ENCODE results near the gene PLCXD1. TPM values are rescaled to one million over a fixed set of nuclear protein-coding genes. Genes with fewer than 3 reads are reported as not detected.

PLCXD1 gene
- total RNA-seq, 1 experiment from 2014 or later = 12.0 TPM

- Mint-ChIP-seq H3K4me3 (ENCODE audit: unreplicated experiment) (no peak overlapping the region), H3K9me3 (ENCODE audit: unreplicated experiment) (no peaks in the 10 kb centered on the region), H3K36me3 (ENCODE audit: insufficient read depth, unreplicated experiment) (peaks cover 52% of the 10 kb centered on the region), H3K27ac (ENCODE audit: low read depth, unreplicated experiment) (no peak overlapping the region), H3K27me3 (ENCODE audit: insufficient read depth, unreplicated experiment) (no peaks in the 10 kb centered on the region), H3K4me1 (ENCODE audit: insufficient read depth, unreplicated experiment) (no peaks in the 10 kb centered on the region)
- TF ChIP-seq, protein P1, sequence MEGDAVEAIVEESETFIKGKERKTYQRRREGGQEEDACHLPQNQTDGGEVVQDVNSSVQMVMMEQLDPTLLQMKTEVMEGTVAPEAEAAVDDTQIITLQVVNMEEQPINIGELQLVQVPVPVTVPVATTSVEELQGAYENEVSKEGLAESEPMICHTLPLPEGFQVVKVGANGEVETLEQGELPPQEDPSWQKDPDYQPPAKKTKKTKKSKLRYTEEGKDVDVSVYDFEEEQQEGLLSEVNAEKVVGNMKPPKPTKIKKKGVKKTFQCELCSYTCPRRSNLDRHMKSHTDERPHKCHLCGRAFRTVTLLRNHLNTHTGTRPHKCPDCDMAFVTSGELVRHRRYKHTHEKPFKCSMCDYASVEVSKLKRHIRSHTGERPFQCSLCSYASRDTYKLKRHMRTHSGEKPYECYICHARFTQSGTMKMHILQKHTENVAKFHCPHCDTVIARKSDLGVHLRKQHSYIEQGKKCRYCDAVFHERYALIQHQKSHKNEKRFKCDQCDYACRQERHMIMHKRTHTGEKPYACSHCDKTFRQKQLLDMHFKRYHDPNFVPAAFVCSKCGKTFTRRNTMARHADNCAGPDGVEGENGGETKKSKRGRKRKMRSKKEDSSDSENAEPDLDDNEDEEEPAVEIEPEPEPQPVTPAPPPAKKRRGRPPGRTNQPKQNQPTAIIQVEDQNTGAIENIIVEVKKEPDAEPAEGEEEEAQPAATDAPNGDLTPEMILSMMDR (IDR thresholded peaks at IDR 0.05; ENCODE audit: unreplicated experiment) = no peak
- BruUV-seq (replicated peaks) = TSS peak; percentile 6
- no peak for DNase-seq (ENCODE audit: unreplicated experiment)
- ChIA-PET POLR2A (no interaction called here), CTCF (no interaction called here)
- intact Hi-C loops (cut with micrococcal nuclease) = no loop called here
Measured at GRCh38 chrX:314781-315595, 33.8 kb downstream of the PLCXD1 start.

- TF ChIP-seq, protein P1 (IDR thresholded peaks at IDR 0.05; ENCODE audit: unreplicated experiment) = no peak
- H3K9me3 Mint-ChIP-seq (ENCODE audit: unreplicated experiment) = no peaks in the 10 kb centered on the region
- TSS peak; percentile 6 for BruUV-seq (replicated peaks)
- ChIA-PET POLR2A (no interaction called here), CTCF (no interaction called here)
- H3K4me1 Mint-ChIP-seq (ENCODE audit: insufficient read depth, unreplicated experiment) = no peaks in the 10 kb centered on the region
- intact Hi-C loops (cut with micrococcal nuclease) = no loop called here
- H3K27ac Mint-ChIP-seq (ENCODE audit: low read depth, unreplicated experiment) = no peak overlapping the region
- peaks cover 49% of the 10 kb centered on the region for H3K36me3 Mint-ChIP-seq (ENCODE audit: insufficient read depth, unreplicated experiment)
- H3K27me3 Mint-ChIP-seq (ENCODE audit: insufficient read depth, unreplicated experiment) = no peaks in the 10 kb centered on the region
- H3K4me3 Mint-ChIP-seq (ENCODE audit: unreplicated experiment) = peak overlapping the region; percentile 72
- DNase-seq (ENCODE audit: unreplicated experiment) = no peak
Measured at GRCh38 chrX:316351-317325, 35.5 kb downstream of the PLCXD1 start.

DNA sequence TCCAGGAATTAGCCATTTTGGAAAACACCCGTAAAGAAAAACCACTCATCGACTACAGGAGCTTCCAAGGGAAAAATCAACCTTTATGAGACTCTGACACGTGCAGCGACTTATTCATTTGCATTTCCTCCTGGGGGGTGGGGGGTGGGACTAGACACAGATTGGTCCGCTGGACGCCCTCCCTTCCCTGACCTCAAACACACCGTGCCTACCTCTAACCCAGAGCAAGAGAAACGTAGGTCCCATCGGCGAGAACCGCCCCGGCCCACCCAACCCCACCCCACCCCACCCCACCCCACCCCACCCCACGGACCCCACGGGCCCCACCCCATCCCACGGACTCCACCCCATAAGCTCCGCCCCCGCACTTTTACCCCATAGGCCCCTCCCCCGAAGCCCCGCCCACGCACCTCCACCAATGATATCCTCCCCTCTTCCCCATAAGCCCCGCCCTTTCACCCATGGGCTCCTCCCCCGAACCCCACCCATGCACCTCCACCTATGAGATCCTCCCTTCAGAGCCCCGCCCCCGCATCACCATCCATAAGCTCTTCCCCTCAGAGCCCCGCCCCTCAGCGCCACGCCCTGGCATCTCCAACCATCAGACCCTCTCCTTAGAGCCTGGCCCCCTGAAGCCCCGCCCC, 36.4 kb downstream of the PLCXD1 start:
- POLR2A ChIA-PET = no interaction called here
- TF ChIP-seq, protein P1 (IDR thresholded peaks at IDR 0.05; ENCODE audit: unreplicated experiment) = no peak
- CTCF ChIA-PET = no interaction called here
- no TSS peak for BruUV-seq (replicated peaks)
- no peaks in the 10 kb centered on the region for H3K4me1 Mint-ChIP-seq (ENCODE audit: insufficient read depth, unreplicated experiment)
- H3K9me3 Mint-ChIP-seq (ENCODE audit: unreplicated experiment) = no peaks in the 10 kb centered on the region
- H3K4me3 Mint-ChIP-seq (ENCODE audit: unreplicated experiment) = peak overlapping the region; percentile 72
- H3K27ac Mint-ChIP-seq (ENCODE audit: low read depth, unreplicated experiment) = peak overlapping the region; percentile 65
- H3K27me3 Mint-ChIP-seq (ENCODE audit: insufficient read depth, unreplicated experiment) = no peaks in the 10 kb centered on the region
- intact Hi-C loops (cut with micrococcal nuclease) = no loop called here
- H3K36me3 Mint-ChIP-seq (ENCODE audit: insufficient read depth, unreplicated experiment) = peaks cover 40% of the 10 kb centered on the region
- DNase-seq (ENCODE audit: unreplicated experiment) = no peak

All from MCF 10A (cell line).